ENCODE results near the gene THRSP.

DNA sequence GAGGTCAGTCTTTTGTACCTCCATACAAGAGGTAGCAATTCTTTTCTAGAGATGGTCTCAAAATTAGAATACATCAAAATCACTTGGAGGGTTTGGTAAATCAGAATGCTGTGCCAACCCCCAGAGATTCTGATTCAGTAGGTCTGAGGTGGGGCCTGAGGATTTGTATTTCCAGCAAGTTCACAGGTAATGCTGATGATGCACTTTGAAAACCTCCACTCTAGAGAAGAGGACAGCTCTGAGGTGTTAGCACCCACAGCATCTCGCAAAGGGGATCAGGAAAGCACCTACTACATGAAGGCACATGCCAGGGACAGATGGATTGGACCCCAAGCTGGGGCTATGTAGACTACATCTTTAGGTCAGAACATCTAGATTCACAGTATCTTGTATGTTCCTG, 47.8 kb upstream of the THRSP start:
- TF ChIP-seq, protein P1, sequence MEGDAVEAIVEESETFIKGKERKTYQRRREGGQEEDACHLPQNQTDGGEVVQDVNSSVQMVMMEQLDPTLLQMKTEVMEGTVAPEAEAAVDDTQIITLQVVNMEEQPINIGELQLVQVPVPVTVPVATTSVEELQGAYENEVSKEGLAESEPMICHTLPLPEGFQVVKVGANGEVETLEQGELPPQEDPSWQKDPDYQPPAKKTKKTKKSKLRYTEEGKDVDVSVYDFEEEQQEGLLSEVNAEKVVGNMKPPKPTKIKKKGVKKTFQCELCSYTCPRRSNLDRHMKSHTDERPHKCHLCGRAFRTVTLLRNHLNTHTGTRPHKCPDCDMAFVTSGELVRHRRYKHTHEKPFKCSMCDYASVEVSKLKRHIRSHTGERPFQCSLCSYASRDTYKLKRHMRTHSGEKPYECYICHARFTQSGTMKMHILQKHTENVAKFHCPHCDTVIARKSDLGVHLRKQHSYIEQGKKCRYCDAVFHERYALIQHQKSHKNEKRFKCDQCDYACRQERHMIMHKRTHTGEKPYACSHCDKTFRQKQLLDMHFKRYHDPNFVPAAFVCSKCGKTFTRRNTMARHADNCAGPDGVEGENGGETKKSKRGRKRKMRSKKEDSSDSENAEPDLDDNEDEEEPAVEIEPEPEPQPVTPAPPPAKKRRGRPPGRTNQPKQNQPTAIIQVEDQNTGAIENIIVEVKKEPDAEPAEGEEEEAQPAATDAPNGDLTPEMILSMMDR (optimal IDR thresholded peaks at IDR 0.05 in 1 of 3, IDR thresholded peaks at IDR 0.05 in 1 of 3, conservative IDR thresholded peaks at IDR 0.05 in 1 of 3; ENCODE audit: extremely low read depth in 1 of 3, insufficient read depth in 2 of 3, low read length in 3 of 3), result no peak
- no peak for TF ChIP-seq EZH2 (IDR thresholded peaks at IDR 0.05; ENCODE audit: low read length)
